Left ventricle myocardium superior (tissue), 1 donor: ENCODE measurements around the gene ARAP3. TPM values are rescaled to one million over a fixed set of nuclear protein-coding genes. Genes with fewer than 3 reads are reported as not detected.
A peak's percentile ranks its signal among the peaks of the same experiment; 100 is the strongest.
"Not testable (repeated sequence)": the region's sequence is repeated elsewhere in the genome, so short reads cannot be mapped to it uniquely, and the experiment has no call there.

ENCODE experiments used
- ATAC-seq: fragments of 200-7000 bp; cut with Tn5 transposase; one replicate; pipeline ENCODE4 v1.9.1; 2020; ENCODE audit warnings: mild to moderate bottlenecking, moderate library complexity
- DNase-seq: peaks from one replicate; pipeline ENCODE4 v3.0.0-alpha.2; 2020
- intact Hi-C: fragments of 100-400 bp; cut with micrococcal nuclease; formaldehyde crosslinking; loops from one replicate; pipeline ENCODE4 v1.11.0; 2022
- total RNA-seq: library from RNA; stranded (reverse); fragmentation: NEBNext Ultra II Directional; extraction: Animal tissue kit (Norgen Biotek cat#: 25700); gene quantifications from one replicate; pipeline ENCODE4 v1.2.1, GENCODE V29; 2021
- donor health status: DM: no; HTN: yes; CAD: no; lungs with severe emphysema.

The ARAP3 gene
- total RNA-seq, 1 donor from 2014 or later, result 13.2 TPM

- intact Hi-C loops, result no loop called here
- DNase-seq (no peak), ATAC-seq (no peak)
Measured at GRCh38 chr5:141630570-141631140, 51.4 kb downstream of the ARAP3 start.

GRCh38 chr5:141628175-141628788 is 53.7 kb downstream of the ARAP3 start:
- ATAC-seq (no peak), DNase-seq (no peak)
- intact Hi-C loops, result no loop called here

- intact Hi-C loops, result no loop called here
- ATAC-seq (no peak), DNase-seq (no peak)
Measured at GRCh38 chr5:141623611-141624010, 58.4 kb downstream of the ARAP3 start.

DNA sequence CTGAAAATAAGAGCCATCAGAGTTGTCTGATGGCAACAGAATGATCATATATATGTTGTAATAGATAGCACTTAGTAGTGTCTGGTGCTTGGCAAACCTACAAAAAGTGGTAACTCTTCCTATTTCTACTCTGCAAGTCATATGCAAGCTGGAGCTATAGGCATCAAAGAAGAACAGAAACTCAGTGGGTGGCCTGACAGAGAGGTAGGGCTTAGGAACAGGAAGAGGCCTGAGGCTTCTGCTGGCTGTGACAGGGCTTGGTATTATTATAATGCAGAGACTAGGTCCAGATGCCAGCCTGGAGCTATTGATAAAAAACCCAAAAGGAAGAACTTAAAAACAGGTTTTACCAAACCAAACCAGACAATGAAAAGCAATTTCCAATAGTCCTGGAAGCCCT is 58.8 kb downstream of the ARAP3 start:
- ATAC-seq (no peak), DNase-seq (no peak)
- intact Hi-C loops, result no loop called here

GRCh38 chr5:141618804-141619554 is 63.1 kb downstream of the ARAP3 start, which contains the start of gene DIAPH1:
Gene DIAPH1, minus strand, starts transcription at chr5:141619000. Its CDS starts 86 bp downstream, at chr5:141618914.
- peak; percentile 98 for DNase-seq
- peak; percentile 95 for ATAC-seq
- intact Hi-C loops, result no loop called here

DNA sequence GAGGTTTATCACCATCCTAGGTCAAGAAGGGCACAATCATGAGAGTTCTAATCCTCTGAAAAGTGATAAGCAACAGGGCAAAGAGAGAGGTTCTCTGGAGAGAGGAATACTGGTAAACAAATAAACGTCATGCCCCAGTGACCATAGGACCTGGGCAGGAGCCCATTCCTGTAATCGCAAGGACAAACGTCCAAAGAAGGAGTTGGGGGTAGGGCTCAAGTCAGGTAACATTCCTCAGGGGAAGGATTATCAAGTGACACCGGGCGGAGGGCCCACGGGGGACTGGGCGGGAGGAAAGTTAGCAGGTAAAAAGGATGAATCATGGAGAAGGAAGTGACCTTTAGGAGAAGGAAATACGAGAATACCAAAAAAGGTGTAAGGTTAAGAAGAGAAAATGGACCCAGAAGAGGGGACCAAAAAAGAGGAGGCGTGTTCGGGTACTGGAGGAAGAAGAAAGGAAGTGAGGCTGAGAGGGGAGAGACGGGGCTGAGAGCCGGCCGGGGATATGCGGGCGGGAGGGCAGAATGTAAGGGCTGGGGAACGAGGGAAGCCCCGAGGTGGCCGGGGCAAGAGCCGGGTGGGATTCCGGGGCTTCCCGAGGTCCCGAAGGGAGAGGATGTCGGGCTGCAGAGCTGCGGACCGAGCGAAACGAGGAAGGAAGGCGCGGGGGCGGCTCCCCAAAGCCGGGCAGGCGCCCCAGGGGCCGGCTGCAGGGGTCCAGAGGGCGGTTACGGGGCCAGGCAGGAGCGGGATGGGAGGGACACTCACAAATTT is 63.8 kb downstream of the ARAP3 start:
- intact Hi-C loops, result no loop called here
- DNase-seq, result peak; percentile 52

GRCh38 chr5:141617682-141618029 is 64.4 kb downstream of the ARAP3 start:
- intact Hi-C loops, result loop anchor here (2.0 kb wide), 1 partner anchor 25 kb away; no protein-coding TSS in a partner anchor
- ATAC-seq, result no peak

More for the DNA sequence above, 63.8 kb downstream of the ARAP3 start:
- ATAC-seq, result peak; percentile 48

DNA sequence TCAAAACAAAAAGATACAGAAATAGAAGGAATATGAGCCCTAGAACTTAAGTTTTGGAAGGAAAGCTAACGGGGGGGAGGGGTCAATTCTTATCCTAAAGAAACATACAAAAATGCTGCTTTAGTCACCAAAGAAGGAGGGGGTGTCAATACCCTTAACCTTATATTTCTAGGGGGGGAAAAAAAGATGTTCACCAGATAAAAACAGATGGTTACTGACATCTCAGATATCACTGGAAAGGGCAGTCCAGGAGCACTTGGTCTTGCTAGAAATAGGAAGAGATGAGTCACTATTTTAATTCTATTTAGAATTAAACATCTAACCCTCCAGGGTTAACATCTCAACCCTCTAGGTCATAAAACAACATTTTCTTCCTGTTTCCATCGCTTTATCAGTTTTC is 64.9 kb downstream of the ARAP3 start:
- ATAC-seq (no peak), DNase-seq (no peak)
- intact Hi-C loops, result loop anchor here (2.0 kb wide), 1 partner anchor 24 kb away; no protein-coding TSS in a partner anchor

More at GRCh38 chr5:141617682-141618029, 64.4 kb downstream of the ARAP3 start:
- no peak for DNase-seq

- DNase-seq, result no peak
- intact Hi-C loops, result loop anchor here (2.0 kb wide), 1 partner anchor 23 kb away; no protein-coding TSS in a partner anchor
- ATAC-seq, result no peak
Measured at GRCh38 chr5:141615991-141616720, 65.9 kb downstream of the ARAP3 start.

DNA sequence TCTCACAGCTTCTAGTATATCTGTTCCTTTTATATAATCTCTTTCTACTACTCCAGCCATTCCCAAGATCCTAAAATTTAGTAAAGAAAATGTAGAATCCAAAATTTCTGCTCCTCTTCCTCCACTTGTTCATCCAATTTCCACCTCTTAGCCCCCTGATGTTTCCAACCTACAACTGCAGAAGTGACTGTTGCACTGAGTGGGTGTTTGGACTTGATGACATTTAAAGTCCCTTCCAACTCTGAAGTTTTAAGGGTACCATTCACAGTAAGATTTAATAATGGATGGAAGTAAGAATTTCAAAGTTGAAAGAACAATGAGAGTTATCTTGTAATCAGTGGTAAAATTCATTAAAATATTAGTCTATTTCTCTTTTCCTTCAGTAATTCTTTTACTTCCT is 68.7 kb downstream of the ARAP3 start:
- intact Hi-C loops, result no loop called here
- DNase-seq (no peak), ATAC-seq (no peak)

DNA sequence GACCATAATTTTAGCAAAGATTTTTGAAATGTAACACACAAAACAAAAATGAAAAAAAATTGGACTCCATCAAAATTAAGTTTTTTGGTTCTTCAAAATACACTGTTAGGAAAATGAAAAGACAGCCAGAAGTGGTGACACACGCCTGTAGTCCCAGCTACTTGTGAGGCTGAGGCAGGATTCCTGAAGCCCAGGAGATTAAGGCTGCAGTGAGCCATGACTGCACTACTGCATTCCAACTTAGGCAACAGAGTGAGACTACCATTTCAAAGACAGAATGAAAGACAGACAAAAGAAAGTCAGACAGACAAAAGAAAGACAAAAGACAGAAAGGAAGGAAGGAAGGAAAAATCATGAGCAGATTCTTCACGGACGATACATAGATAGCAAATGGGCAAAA is 70.7 kb downstream of the ARAP3 start:
- DNase-seq (no peak), ATAC-seq (no peak)
- intact Hi-C loops, result no loop called here

GRCh38 chr5:141609921-141610320 is 72.1 kb downstream of the ARAP3 start:
- DNase-seq, ATAC-seq, intact Hi-C loops: not testable (repeated sequence)

GRCh38 chr5:141609044-141609443 is 73.0 kb downstream of the ARAP3 start:
- no peak for DNase-seq
- ATAC-seq, result no peak
- intact Hi-C loops, result no loop called here

DNA sequence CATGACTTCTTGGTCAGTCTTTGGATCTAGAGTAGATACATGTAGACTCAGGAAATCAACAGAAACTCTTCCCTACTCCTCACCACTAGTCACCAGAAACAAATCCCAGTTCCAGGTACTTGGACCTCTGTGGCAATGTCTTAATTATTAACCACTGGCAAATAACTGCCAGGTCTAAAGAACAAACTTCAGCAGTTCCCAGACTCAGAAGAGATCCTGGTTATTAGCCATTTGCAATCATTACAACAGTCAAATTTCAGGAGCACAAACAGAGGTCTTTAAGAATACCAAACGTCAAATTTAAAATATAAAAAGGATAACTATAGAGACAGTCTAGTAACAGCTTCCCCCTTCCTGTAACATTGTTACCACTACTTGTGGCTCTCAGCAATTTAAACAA is 73.5 kb downstream of the ARAP3 start:
- intact Hi-C loops, result no loop called here
- DNase-seq (no peak), ATAC-seq (no peak)

- DNase-seq (no peak), ATAC-seq (no peak)
- intact Hi-C loops, result no loop called here
Measured at GRCh38 chr5:141608046-141608445, 74.0 kb downstream of the ARAP3 start.

DNA sequence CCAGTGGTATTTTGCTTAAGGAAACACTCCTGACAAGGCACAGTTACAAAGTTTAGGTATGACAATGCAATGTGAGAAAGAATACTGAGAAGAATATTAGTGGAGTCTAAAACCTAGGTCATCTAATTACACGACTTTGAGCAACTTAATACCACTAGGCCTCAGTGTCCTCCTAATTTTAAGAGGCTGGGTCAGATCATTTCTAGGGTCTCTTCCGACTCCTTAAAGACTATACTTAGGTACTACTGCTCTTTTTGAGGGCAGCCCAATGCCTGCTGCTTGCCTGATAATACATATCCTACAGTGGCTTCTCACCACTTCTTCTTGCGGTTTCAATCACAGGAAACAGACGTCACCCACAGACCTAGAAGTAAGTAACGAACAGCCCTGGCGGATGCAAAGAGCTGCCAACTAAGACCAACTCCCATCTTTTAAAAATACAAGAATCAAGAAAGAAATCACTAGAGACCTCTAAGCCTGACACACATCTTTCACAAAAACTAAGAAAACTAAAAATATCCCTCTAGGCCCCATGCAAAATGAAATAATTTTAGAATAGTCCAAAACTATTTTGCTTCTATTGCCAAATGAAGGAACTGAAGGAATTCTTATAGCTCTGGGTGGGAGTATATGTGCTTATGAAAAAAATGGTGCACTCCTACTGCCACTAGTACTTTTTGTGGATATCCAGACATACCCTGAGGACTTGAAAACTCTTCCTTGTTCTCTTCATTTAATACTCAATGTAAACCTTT is 76.3 kb downstream of the ARAP3 start:
- DNase-seq (no peak), ATAC-seq (peak; percentile 73)
- intact Hi-C loops, result no loop called here

DNA sequence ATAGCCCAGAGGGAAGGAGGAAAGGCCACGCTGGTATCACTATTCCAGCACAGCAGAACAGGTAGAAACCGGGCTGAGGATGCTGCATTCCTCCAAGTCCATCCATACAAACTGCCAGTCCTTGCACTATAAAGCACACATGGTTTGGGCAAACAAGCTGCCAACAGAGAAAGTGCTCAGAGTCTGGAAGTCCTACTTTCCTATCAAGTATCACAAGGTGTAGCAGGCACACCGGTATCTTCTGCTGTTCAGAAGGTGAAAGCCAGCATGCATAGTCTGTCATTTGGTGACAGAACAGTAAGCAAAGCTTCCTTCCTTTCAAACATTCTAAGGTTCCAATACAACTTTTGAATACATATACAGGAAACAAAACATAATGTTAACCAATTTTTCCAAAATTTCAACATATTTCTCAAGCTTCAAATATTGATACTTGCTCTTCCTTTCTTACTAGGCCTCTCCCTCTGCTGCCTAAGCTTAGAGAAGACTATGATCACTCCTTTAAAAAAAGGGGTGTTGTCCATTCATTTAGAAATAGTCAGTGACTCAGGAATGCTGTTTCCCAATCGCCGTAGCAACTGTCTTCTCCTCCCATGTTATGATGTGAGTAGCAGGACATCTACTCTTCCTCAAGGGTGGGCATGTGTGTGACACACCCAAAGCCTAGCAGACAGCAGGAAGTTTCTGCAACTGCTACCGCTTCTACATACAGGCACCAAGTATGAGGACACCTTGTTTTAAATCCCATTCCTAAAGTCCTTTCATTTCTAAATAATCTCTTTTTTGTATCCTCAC is 77.9 kb downstream of the ARAP3 start:
- intact Hi-C loops, result no loop called here
- ATAC-seq (peak; percentile 86), DNase-seq (no peak)
